ENCODE measurements around the gene TBX4. TPM values are rescaled to one million over a fixed set of nuclear protein-coding genes. Genes with fewer than 3 reads are reported as not detected.
A peak's percentile ranks its signal among the peaks of the same experiment; 100 is the strongest.

Gene TBX4
- total and polyA plus RNA-seq, 9 of the 15 experiments (the other 6 are each of a cell fraction or from before 2014, with no cell fraction given) = not detected

DNA sequence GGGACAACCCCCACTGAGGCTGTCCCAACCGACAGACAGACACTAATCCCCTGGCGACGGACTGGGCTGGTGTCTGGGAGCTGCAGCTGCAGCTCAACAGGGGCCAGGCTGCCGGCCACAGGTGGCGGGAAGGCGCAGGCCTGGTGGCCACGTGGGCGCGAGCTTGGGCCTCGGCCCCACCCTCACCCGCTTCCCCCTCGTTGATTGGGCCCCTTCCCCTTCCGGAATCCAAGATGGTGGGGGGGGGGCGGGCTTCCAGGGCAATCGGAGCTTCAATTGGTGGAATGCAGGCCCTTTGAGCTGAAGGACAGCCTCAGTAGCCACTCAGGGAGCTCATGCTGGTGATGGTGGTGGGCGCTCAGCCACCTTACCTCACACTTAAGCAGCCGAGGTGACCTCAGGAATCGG is 8.7 kb upstream of the TBX4 start:
- ATAC-seq (peak; percentile 82), DNase-seq (ENCODE audit: extremely low read depth in 1 of 4, low spot score in 3 of 4) (peak; percentile 20 to 87 (median 68)), FAIRE-seq (no peak)
- in situ Hi-C loops (cut with MboI) = loop anchor here (25.0 kb wide), 1 partner anchor 669 kb away; no protein-coding TSS in a partner anchor
- Histone ChIP-seq H3K9me1 (ENCODE audit: control insufficient read depth, insufficient read depth, low read length) (no peaks in the 10 kb centered on the region), H2AFZ (ENCODE audit: low read depth, low read length) (peak overlapping the region; percentile 80), H3K27me3 (ENCODE audit: control insufficient read depth in 2 of 2, insufficient read depth in 2 of 2, low read length in 2 of 2) (peaks cover under 1 to 16% of the 10 kb centered on the region in 2 experiments; a peak in 3 of 5 replicates), H3K79me2 (ENCODE audit: control insufficient read depth, insufficient read depth, low read length) (no peaks in the 10 kb centered on the region), H4K20me1 (replicated peaks; ENCODE audit: control insufficient read depth, insufficient read depth, low read length) (no peaks in the 10 kb centered on the region), H3K4me1 (replicated peaks in 1 of 2; ENCODE audit: control insufficient read depth in 2 of 2, insufficient read depth in 2 of 2, low read length in 2 of 2) (peaks cover 3 to 11% of the 10 kb centered on the region in 2 experiments; a peak in 3 of 5 replicates), H3K27ac (ENCODE audit: extremely low read depth, low read depth, low read length) (no peak overlapping the region), H3K36me3 (ENCODE audit: control insufficient read depth, insufficient read depth, low read length) (no peaks in the 10 kb centered on the region), H3K9me3 (replicated peaks; ENCODE audit: control insufficient read depth, insufficient read depth, low read depth, low read length) (no peaks in the 10 kb centered on the region), H3K4me2 (ENCODE audit: insufficient read depth, low read length) (no peak overlapping the region), H3K4me3 (no peak overlapping the region), H3K9ac (ENCODE audit: insufficient read depth in 1 of 2, low read depth in 2 of 2, low read length in 2 of 2) (no peak overlapping the region)
- ChIA-PET POLR2A (interaction anchor here (1.2 kb wide), 1 partner anchor 17 kb away, joined by 4 read pairs; no protein-coding TSS in a partner anchor), CTCF (ENCODE audit: low intra/inter-chr PET ratio) (no interaction called here)
- intact Hi-C loops (cut with micrococcal nuclease) = no loop called here
- BruUV-seq (replicated peaks) = no TSS peak
- 21% methylated on average over 8 of the region's 18 CpGs for WGBS (ENCODE audit: insufficient coverage, low coverage, missing lambda C conversion rate)
- TF ChIP-seq NFYB (IDR thresholded peaks at IDR 0.05; ENCODE audit: extremely low read depth, insufficient read length) = peak; percentile 14
- TF ChIP-seq ZC3H8 (IDR thresholded peaks at IDR 0.05) = no peak
- no peak for TF ChIP-seq PRPF4 (IDR thresholded peaks at IDR 0.05; ENCODE audit: insufficient read depth, low read depth, low read length, poor library complexity, severe bottlenecking)
- peak; percentile 87 for TF ChIP-seq L3MBTL2 (IDR thresholded peaks at IDR 0.05)
- TF ChIP-seq ZNF584 (CRISPR knock-in tag; IDR thresholded peaks at IDR 0.05; ENCODE audit: low read depth) = no peak
- no peak for TF ChIP-seq ZNF445 (CRISPR knock-in tag; IDR thresholded peaks at IDR 0.05; ENCODE audit: low read depth)
- TF ChIP-seq, protein P1, sequence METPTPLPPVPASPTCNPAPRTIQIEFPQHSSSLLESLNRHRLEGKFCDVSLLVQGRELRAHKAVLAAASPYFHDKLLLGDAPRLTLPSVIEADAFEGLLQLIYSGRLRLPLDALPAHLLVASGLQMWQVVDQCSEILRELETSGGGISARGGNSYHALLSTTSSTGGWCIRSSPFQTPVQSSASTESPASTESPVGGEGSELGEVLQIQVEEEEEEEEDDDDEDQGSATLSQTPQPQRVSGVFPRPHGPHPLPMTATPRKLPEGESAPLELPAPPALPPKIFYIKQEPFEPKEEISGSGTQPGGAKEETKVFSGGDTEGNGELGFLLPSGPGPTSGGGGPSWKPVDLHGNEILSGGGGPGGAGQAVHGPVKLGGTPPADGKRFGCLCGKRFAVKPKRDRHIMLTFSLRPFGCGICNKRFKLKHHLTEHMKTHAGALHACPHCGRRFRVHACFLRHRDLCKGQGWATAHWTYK (CRISPR knock-in tag; IDR thresholded peaks at IDR 0.05) = no peak
- no peak for TF ChIP-seq KDM2B (CRISPR knock-in tag; IDR thresholded peaks at IDR 0.05)
- TF ChIP-seq TAL1 (IDR thresholded peaks at IDR 0.05) = no peak
- no peak for TF ChIP-seq ZNF316 (IDR thresholded peaks at IDR 0.05)
- TF ChIP-seq PKNOX1 (IDR thresholded peaks at IDR 0.05) = peak; percentile 97
- no peak for TF ChIP-seq RCOR1 (IDR thresholded peaks at IDR 0.05; ENCODE audit: borderline replicate concordance in 1 of 2, low read depth in 2 of 2, low read length in 2 of 2)
- no peak for TF ChIP-seq ILF3 (IDR thresholded peaks at IDR 0.05; ENCODE audit: borderline replicate concordance)
- no peak for TF ChIP-seq ZC3H4 (CRISPR knock-in tag; IDR thresholded peaks at IDR 0.05; ENCODE audit: borderline replicate concordance)
- TF ChIP-seq ZNF79 (CRISPR knock-in tag; IDR thresholded peaks at IDR 0.05; ENCODE audit: low read depth) = no peak
- no peak for TF ChIP-seq POLR2G (IDR thresholded peaks at IDR 0.05; ENCODE audit: low read depth, low read length)
- TF ChIP-seq NFIC (IDR thresholded peaks at IDR 0.05) = no peak
- TF ChIP-seq POLR2B (IDR thresholded peaks at IDR 0.05; ENCODE audit: low read depth, partially characterized antibody) = no peak
- peak; percentile 40; the same call in 1 of the 2 replicates for TF ChIP-seq MYC (IDR thresholded peaks at IDR 0.05; ENCODE audit: low read depth, low read length)
- no peak for TF ChIP-seq MYC (CRISPR knock-in tag; IDR thresholded peaks at IDR 0.05; ENCODE audit: borderline replicate concordance, low read depth)

Measured in K562 (cell line).